ENCODE measurements around the gene PSMD14. TPM values are rescaled to one million over a fixed set of nuclear protein-coding genes. Genes with fewer than 3 reads are reported as not detected.
"Not testable (repeated sequence)": the region's sequence is repeated elsewhere in the genome, so short reads cannot be mapped to it uniquely, and the experiment has no call there.

Gene PSMD14
- total and polyA plus RNA-seq, 8 donors, result 36.7 to 64.3 (median 40.9) TPM

- Histone ChIP-seq H3K36me3 (no peaks in the 10 kb centered on the region), H3K27ac (no peak overlapping the region), H3K9me3 (no peaks in the 10 kb centered on the region), H3K27me3 (no peaks in the 10 kb centered on the region), H3K4me3 (no peak overlapping the region), H3K4me1 (no peaks in the 10 kb centered on the region)
- ATAC-seq (no peak), DNase-seq (no peak)
- intact Hi-C loops (cut with DNase I), result no loop called here
- TF ChIP-seq CTCF (IDR thresholded peaks at IDR 0.05), result no peak
Observed at GRCh38 chr2:161354106-161354505, 45.9 kb downstream of the PSMD14 start.

DNA sequence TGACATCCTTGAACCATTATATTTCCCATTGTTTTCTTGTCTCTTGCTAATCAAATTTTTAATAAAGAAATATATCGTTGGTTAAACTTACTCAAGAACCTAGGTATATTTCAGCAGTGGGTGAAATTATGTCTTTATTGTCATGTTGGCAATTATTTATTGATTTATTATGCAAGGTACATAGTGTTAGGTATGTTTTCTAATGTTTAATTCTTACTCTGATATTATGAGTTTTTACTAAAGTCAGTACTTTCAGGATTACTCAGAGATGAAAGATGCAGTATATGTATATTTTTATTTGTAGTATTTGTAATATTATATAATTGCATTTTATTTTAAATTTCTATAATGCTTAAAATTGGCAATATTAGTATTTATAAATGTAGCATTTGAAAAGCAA is 46.9 kb downstream of the PSMD14 start:
- no peak for TF ChIP-seq CTCF (IDR thresholded peaks at IDR 0.05)
- ATAC-seq (no peak), DNase-seq (no peak)
- H3K27ac ChIP-seq, result no peak overlapping the region
- H3K27me3 ChIP-seq, result no peaks in the 10 kb centered on the region
- H3K9me3 ChIP-seq, result no peaks in the 10 kb centered on the region
- H3K4me1 ChIP-seq, result no peaks in the 10 kb centered on the region
- intact Hi-C loops (cut with DNase I), result no loop called here
- no peaks in the 10 kb centered on the region for H3K36me3 ChIP-seq
- H3K4me3 ChIP-seq, result no peak overlapping the region

GRCh38 chr2:161355983-161356382 is 47.8 kb downstream of the PSMD14 start:
- H3K27me3 ChIP-seq, result no peaks in the 10 kb centered on the region
- TF ChIP-seq CTCF (IDR thresholded peaks at IDR 0.05), result no peak
- H3K4me3 ChIP-seq, result no peak overlapping the region
- no peaks in the 10 kb centered on the region for H3K36me3 ChIP-seq
- H3K27ac ChIP-seq, result no peak overlapping the region
- no peaks in the 10 kb centered on the region for H3K4me1 ChIP-seq
- intact Hi-C loops (cut with DNase I), result no loop called here
- no peak for ATAC-seq
- no peak for DNase-seq
- H3K9me3 ChIP-seq, result peaks cover 0 to 8% of the 10 kb centered on the region in 2 donors

- intact Hi-C loops (cut with DNase I), result no loop called here
- Histone ChIP-seq H3K4me1 (no peaks in the 10 kb centered on the region), H3K27me3 (no peaks in the 10 kb centered on the region), H3K27ac (no peak overlapping the region), H3K4me3 (no peak overlapping the region), H3K36me3 (peaks cover 0 to 7% of the 10 kb centered on the region in 2 donors), H3K9me3 (peaks cover 0 to 19% of the 10 kb centered on the region in 2 donors)
- ATAC-seq, result no peak
- TF ChIP-seq CTCF (IDR thresholded peaks at IDR 0.05), result no peak
- DNase-seq, result no peak
Observed at GRCh38 chr2:161357097-161357496, 48.9 kb downstream of the PSMD14 start.

- H3K9me3 ChIP-seq, result peaks cover 0 to 36% of the 10 kb centered on the region in 2 donors
- TF ChIP-seq CTCF (IDR thresholded peaks at IDR 0.05), result no peak
- no peaks in the 10 kb centered on the region for H3K27me3 ChIP-seq
- H3K36me3 ChIP-seq, result peaks cover 0 to 17% of the 10 kb centered on the region in 2 donors
- no peak for DNase-seq
- no peaks in the 10 kb centered on the region for H3K4me1 ChIP-seq
- intact Hi-C loops (cut with DNase I), result no loop called here
- no peak overlapping the region for H3K4me3 ChIP-seq
- no peak overlapping the region for H3K27ac ChIP-seq
- no peak for ATAC-seq
Observed at GRCh38 chr2:161358838-161359237, 50.6 kb downstream of the PSMD14 start.

DNA sequence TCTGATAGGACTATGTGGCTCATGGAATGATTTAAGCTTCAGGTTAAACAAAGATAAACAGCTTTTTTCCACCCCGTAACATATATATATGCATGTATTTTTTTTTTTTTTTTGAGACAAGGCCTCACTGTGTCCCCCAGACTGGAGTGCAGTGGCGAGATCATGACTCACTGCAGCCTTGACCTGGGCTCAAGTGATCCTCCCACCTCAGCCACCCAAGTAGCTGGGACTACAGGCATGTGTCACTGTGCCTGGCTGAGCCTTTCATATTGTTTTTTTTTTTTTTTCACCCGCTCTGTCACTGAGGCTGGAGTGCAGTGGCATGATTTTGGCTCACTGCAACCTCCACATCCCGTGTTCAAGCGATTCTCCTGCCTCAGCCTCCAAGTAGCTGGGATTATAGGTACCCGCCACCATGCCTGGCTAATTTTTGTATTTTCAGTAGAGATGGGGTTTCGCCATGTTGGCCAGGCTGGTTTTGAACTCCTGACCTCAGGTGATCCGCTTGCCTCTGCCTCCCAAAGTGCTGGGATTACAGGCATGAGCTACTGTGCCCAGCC is 52.0 kb downstream of the PSMD14 start:
- DNase-seq; H3K27ac ChIP-seq; ATAC-seq; H3K4me3 ChIP-seq; intact Hi-C loops (cut with DNase I); H3K27me3 ChIP-seq; H3K4me1 ChIP-seq: not testable (repeated sequence)
- peaks cover 0 to 17% of the 10 kb centered on the region in 2 donors for H3K36me3 ChIP-seq
- H3K9me3 ChIP-seq, result peaks cover 0 to 37% of the 10 kb centered on the region in 2 donors

Measured in left lung (tissue), 10 donors.